IPS-NIHi7 (cell line): Measurements from ENCODE around the gene TM2D3.

Experiments used
- DNase-seq: peaks from one replicate; pipeline ENCODE4 v3.0.0; 2012; ENCODE audit warnings: mixed read lengths; ENCODE audit errors: extremely low spot score

TM2D3 gene

DNA sequence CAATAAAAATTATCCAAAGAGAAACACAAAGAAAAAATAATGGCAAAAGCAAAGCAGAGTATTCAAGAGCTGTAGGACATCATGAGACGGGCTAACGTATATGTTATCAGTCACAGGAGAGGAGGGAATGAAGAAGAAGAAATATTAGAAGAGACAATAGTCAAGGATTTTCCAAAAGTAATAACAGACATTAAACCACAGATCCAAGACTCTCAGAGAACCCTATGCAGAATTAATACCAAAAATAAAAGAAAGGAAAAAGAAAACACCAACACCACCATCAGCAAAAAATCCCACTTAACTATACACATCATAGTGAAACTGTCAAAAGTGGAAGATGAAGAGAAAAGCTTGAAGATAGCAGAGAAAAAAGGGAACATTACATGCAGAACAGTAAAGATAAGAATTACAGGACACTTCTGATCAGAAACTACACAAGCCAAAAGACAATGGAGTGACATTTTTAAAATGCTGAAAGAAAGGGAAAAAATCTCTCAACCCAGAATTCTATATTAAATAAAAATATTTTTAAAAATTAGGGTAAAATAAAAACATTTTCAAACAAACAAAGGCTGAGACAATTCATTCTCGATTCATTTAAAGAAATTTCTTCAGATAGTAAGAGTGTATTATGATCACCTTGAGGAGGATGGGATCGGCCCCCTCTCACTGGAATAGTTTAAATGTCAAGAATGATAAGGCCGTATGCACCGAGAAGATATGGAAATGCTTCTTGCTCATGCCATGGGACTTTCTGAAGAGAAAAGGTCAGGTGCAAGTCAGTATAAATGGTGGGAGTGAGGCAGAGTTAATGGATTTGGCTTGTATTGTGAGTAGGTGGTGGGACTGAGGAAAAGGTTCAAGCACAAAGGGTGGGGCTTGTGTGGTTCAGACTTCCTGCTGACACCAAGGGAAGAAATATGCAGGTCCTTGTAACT lies 28.5 kb downstream of the TM2D3 start:
- no peak for DNase-seq

DNA sequence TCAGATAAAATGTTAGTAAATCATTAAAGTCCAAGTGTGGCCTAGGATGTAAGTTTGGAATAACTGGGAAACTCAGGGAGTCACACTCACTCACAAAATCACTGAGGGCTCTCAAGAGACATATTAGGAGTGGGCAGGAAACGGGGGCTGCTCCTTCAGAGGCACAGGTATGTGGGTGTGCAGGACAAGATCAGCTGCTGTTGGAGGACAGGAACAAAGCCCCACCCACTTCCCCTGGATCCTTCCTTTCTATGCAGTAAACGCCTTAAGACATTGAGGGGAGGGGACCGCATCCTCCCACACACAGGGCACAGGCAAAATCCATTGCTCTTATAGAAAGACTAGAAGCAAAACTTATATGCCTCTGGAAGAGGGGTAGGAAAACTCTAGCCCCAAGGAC lies 30.2 kb downstream of the TM2D3 start:
- no peak for DNase-seq

DNA sequence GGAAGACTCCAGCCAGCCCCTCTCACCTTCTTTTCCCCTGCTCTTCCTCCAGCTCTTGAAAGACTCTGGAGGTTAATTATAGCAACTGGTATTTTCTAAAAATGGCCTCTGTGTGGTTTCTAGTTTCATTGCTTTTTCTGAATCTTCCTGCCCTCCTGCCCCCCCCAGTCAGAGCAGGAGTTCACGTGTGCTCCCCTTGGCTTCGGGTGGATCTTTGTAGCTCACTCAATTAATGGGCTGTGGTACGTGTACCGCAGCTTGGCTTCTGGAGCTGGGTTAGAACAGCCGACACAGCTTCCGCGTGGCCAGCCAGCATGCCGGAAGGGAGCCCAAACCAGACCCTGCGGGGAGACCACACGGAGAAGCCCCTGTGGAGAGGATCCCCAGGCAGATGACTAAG lies 31.5 kb downstream of the TM2D3 start:
- no peak for DNase-seq

DNA sequence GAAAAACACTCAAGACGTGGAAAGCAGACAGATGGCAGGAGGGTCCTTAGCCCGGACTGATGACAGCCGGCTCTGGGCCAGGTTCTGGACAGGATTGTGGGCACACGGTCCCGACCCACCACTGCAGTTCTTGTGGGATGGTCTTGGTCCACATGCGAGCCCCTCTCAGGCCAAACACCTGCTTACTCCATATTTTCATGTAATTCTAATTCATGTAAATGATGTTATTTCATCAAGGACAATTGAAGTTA lies 32.6 kb downstream of the TM2D3 start:
- no peak for DNase-seq

DNA sequence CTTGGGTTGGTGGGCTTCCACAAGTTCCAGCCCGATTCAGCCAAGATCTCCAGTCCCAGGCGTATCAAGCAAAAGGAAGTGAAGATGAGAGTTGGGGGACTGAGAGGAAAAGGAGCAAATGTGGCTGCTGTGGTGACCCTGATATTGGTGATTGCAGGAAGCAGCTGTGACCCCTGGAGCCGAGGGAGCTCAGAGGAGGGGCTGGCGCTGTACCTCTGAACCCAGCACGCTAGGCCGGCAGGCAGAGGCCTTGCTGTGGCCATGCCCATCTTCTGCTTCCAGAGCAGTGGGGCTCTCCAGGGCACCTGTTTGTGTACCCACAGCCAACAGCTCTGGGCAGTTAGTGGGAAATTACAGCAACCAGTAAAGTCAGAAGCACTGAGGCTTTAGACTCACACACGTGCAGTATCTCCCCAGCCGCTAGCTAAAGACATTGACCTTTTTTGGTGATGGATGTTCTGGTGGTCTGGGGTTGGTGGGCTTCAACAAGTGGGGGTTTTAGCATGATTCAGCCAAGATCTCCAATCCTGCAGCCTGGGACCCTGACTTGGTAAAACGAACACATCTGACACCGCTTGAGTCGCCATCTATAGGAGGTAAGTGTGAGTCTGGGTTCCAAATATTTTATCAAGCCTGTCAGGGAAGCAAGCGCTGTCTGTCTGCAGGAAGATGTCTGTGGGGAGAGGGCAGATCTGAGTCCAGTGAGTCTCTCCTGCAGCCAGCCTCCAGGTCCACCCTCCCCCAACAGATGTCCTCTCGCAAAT lies 33.1 kb downstream of the TM2D3 start:
- no peak for DNase-seq

DNA sequence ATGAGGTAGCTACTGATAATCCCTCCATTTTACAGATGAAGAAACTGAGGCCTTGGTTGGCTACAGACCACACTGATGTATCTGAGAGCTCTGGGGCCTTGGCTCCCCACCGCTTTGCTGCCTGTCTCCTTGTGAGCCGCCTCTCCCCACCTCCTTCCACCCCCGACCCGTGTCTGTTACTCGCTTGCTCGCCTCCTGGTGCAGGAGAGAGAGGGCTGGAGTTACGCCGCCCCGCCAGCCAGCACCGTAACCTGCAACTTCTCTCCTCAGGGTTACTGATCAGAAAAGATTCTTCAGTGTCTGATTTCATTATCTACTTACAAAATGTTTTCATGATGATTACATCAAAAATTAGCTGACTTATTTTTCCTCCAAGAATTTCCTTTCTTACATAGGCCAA lies 34.1 kb downstream of the TM2D3 start:
- DNase-seq: no peak

DNA sequence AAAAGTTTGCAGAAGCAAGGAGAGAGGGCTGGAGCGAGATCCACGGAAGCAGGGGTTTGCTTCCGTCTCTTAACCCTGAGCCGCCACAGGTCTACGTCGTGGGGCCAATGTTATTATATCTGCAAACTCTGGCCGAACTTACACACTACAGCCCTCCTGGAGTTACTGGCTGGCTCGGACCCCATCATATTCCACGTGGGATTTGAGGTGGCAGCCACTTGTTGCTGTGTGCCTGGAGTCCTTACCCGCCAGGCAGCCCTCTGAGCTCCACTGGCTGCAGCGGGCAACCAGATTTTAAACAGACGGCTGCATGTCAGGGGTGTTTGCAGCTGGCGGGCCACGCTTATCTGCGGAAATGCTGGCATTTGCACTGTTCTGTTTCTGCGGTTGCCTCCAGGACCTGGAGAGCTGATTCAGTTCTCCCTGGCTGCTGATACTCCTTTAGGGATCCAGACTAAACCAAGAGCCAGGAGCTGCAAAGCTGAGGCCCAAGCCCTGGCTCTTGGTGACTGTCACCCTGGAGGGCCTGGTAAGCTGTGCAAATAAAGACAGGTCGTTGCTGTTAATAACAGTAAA lies 34.7 kb downstream of the TM2D3 start:
- DNase-seq: no peak

DNA sequence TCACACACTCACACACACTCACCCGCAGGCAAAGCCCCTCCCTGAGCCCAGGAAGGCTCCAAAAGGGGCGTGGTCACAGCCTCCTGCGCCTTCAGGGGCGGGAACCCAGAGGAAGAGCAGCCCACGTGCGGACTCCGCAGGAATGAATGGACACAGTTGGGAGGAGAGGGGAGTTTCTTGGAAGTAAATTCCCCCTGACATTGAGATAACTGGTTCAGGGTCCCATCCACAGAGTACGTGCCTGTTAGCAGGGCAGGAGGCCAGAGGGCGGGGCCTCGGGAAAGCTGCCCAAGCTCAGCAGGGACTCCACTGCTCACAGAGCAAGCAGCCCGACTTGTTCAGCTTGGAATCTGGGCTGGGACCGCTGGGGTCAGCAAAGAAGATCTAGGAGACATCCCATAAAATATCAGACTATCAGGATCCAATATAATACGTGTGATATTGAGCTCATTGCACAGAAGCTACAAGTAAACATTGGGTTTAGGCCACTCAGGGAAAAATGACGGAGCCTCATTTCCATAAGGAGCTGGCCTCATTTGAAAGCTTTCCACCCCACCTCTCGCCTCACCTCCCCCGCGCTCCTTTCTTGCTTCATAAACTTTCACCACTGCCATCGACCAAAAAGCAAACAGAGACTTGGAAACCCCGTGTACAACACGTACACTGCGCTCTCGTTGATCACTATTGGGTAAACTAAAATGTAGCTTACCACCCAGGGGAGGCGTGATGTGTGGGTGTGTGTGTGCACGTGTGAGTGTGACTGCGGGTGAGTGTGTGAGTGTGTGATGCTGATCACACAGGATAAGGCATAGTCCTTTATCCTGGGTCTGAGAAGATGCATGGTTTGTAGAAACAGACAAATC lies 36.0 kb downstream of the TM2D3 start:
- peak; percentile 88 for DNase-seq

DNA sequence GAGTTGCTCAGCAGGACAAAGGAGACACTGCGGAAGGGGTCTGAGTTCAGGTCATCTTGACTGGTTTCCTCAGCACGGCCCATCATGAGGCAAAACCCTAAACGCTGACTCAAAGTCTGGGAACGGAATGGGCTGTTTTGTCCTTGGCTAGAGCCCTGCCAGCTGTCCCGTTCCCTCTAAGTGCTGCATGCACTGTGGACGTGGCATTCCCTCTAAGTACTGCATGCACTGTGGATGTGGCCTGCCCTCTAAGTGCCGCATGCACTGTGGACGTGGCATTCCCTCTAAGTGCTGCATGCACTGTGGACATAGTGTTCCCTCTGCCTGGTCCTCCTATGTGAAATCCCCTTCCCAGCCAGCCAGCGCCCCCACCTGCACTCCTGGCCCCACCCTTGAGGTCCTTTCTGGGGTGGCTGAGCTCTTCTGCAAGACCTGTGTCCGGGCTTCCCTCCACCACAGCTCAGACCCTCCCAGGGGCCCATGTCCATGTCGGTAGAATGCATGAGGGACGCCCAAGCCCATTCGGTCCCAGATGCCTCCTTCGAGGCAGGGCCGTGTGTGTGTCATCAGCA lies 36.7 kb downstream of the TM2D3 start:
- DNase-seq: no peak

DNA sequence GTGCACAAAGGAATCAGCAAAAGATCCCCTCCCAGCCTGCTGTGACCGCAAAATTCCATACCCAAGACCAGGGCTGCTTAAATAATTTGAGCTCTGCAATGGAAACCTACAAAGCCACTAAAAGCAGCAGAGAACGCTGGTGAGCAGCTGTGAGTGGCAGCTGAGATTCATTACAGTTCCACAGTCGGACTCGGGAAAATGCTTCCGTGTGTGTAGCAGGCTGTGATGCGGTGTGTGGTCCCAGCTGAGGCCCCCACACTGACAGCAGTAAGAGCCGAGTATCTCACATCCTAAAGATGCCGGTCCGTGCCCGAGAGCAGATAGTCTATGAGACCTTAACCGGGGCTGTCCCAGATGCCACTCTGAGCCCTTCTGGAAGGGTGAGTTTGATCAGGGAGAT lies 37.4 kb downstream of the TM2D3 start:
- no peak for DNase-seq

DNA sequence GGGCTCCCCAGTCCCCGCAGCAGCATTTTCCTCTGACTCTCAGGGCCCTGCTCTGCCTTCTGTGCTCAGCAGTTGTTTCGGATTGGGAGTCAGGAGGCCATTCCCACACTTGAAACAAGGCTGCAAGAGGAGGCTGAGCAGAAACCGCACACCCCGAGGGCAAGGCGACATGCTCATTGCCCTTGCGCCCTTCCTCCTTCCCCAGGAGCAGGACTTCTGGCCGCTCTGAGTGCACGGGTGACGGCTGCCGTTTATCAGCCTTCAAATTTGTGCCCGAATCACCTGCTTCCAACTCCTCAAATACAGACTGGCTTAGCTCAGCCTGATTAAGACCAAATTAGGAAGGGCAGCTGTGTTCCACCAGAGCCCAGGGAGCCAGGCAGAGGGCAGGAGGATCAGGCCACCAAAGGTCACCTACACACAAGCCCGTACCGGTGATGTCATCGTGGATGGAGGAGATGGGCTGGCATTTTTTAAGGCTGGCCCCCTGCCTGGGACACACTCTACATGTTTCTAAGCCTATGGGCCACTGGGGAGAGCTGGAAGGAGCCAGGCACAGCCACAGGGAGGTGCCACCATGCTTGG lies 38.1 kb downstream of the TM2D3 start:
- no peak for DNase-seq

DNA sequence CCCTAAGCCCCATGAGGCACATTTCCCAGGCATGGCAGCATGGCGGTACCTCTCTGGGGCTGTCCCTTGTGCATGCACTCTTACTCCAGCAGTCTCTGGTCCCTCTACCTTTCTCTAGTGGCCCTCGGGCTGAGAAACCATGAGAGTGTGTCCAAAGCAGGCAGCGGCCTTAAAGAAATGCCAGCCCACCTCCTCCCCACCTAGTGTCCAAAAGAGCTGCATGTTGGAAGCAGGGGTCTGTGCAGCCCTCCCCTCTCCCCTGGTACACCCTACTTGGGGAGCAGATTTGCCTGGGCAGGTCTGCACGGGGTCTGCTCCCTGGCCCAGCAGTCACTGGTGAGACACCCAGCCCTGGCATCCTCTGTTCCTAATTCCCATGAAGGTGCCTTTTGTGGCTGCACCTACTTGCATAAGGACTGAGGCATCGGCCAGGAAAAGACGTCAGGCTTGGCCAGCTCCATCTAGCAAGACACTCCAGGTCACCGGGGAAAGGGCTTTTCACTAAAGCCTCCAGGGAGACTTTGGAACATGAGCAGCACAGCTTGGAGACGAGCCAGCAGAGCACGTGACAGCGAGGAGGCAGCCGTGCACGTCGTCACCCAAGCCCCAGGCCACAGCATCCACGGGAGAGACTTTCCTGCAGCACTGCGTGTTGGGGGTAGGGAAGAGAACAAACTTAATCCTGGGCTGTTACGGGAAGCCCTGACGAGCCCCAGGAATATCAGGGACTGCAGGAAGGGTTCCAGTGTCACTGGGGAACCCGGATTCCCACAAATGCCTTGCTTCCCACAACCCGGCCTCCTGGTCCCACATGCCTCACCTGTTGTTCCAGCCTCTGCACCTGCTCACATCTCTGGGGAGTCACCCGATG lies 38.8 kb downstream of the TM2D3 start:
- no peak for DNase-seq

DNA sequence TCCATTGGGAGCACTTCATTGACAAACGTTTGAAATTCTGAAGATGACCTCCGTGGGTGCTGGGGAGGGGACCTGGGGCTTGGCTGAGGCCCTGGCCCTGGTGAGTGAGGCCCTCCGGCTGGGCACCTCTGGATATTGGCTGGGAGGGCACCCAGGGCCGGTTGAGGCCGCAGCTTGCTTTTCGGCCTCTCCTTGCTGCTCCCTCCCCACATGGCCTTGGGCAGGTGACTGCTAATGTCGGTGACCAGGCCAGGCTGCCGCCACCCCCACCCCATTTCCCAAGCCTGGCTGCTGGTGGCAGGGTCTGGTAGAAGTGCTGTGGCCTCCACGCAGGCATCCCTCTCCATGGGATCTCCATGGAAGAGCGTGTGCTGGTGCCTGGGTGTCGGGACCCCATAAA lies 39.5 kb downstream of the TM2D3 start:
- DNase-seq: no peak

DNA sequence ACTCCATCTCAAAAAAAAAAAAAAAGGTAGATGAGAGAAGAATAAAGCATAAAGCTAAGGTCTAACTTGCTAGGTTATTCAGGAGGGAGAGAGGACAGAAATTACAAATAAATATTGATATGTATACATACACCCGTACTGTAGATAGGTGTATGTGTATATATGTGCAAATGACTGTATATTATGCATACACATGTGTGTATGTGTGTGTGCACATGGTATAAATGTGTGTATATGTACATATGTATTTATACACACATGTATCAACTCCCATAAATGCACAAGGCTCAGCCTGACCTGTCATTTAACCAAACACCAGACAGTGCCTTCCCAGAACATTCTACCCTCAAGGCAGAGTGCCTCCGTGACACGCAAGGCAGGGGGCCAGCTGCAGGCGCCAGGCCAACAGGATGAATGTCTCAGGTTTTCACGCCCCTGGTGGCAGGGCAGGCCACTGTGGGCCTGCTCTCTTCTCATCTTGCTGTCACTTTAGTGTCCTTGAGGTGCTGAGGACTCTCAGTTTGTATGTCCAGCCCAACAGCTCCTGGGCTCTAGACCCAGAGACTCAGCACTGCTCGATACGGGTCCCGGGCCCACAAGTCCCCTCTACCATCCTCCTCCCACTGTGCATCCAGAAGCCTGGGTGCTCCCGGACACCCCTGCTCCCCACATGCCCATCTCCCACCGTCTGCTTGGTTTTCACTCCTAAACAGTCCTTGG lies 40.4 kb downstream of the TM2D3 start:
- no peak for DNase-seq

DNA sequence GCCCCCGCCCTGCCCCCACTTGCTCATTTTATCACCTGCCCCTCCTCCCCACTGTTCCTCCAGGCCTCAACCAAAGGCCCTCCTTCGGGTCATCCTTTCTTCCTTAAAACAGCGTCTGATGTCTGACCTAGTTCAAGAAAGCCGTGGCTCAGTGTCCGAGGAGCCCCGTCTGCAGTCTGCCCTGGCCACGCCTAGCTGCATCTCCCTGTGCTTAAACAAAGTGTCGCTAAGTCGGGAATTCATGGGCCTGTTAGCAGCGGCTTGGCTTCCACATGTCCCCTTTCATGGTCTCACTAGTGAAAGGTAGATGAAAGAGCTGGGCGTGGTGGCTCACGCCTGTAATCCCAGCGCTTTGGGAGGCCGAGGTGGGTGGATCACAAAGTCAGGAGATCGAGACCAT lies 41.2 kb downstream of the TM2D3 start:
- no peak for DNase-seq

DNA sequence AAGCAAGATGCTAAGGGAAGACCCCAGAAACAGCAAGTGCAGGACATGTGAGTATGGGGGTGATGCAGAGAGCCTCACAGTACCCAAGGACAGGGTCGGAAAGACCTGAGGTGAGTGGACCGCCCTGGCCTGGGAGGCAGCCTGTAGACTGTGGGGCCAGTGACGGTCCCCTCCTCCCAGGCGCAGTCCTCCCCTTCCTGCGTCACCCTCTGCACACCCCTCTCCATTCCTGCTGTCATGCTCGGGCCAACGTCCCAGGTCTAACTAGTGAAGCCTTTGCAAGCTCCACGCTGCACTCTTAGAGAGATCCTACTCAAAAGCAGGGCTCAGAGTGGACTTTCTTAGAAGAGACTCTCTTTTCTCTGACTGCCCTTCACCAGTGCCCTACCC lies 41.6 kb downstream of the TM2D3 start:
- no peak for DNase-seq

DNA sequence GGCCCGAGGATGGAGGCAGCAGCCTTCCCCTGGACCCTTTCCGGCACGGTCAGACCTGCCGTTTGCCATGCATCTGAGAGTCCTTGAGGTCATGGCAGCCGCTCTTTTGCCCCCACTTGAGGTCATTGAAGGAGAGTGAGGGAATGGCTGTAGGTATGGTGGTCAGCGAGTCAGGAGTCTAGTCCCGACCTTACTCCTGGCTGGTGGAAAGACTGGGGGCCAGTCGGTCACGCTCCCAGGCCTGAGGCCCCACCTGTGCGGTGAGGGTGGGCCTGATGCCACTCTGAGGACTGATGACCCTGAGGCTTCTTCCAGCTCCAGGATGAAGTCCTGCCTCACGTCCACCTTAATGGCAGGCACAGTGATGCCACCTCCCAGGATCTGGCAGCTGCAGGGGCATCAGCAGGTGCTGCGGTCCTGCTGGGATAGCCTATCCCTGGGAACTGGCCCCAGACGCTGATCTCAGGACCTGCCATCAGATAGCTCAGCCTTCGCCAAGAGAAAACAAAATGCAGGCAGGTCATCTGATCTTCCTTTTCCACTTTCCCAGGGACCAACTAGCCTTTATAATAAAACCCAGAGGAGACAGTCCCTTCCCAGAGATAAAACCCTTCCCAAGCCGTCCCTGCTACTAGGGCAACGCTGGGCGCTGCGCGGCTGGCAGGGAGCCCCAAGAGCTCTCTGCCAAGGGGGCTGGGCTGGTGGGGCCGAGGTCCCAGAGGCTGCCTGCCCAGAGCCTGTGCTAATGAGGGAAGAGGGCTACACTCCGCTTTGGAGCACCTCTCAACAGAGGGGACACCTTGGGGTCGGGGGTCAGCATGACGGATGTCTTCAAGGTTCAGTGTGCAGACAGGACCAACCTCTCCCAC lies 42.2 kb downstream of the TM2D3 start:
- no peak for DNase-seq

DNA sequence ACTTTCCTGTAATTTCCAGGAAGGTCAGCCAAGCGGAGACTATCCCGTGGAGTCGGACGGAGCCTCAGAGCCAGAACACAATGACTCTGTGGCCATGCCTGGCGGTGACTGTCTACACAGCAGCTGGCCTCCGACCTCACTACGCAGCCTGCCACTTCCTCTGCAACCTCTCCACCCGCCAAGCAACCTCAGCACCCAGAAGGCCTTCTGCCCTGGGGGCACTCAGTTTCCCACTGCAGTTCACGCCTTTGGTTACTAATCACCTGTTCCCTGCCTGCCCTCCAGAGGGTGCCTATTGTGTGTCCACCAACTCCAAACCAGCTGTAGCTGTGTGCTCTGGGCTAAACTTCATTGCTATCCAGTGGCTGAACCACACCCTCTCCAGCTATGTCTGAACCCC lies 44.0 kb downstream of the TM2D3 start:
- no peak for DNase-seq

DNA sequence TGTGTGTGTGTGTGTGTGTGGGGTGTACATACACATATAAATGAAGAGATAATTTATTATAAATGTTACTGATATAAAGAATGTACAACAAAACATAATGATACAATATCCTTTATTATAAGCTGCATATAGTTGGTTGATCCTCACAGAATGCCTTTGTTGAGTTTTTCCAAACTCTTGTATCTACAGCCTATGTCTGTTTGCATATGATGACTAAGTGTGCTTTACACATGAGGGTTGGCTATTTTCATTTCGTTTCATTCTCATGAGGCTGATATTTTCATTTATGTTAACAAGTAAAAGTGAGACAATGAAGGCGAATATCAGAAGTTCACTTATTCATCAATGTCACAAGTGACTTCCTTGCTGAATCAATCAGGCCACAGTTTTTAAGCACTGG lies 45.1 kb downstream of the TM2D3 start:
- DNase-seq: no peak
